Fibroblast of pulmonary artery (primary cell): ENCODE results near the gene TMEM260.
"Not testable (repeated sequence)": the region's sequence is repeated elsewhere in the genome, so short reads cannot be mapped to it uniquely, and the experiment has no call there.

Source experiments
- DNase-seq: peaks from one replicate; pipeline ENCODE4 v3.0.0-alpha.2; 2010; ENCODE audit warnings: low read depth
- H3K4me3 ChIP-seq: replicated peaks from 2 replicates; pipeline ENCODE4 v1.5.1; 2011; ENCODE audit warnings: low read depth, mild to moderate bottlenecking, control low read depth, low read length, moderate library complexity
- TF ChIP-seq, protein P1 (sequence below): IDR thresholded peaks from 2 replicates; pipeline ENCODE4 v1.5.1; 2011; ENCODE audit warnings: mild to moderate bottlenecking, control low read depth, low read length, inconsistent platforms; ENCODE audit errors: missing control alignments

TMEM260 gene

DNA sequence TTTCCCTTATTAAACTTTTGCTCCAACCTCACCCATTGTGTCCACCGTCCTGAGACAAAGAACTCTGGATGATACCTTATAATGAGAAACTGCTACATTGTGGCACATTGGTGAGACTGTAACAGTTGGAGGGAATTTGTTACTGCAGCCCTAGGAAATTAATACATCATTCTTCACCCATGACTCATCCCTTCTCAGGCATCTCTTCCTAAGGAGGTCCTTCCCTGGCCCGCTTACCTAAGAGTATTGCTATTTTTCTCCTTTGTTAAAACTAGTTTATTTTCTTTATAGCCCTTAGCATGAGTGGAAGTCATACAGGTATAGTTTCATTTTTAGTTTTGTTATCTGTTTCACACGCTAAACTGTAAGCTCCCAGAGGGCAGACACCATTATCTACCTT, 87.1 kb downstream of the TMEM260 start:
- TF ChIP-seq, protein P1, sequence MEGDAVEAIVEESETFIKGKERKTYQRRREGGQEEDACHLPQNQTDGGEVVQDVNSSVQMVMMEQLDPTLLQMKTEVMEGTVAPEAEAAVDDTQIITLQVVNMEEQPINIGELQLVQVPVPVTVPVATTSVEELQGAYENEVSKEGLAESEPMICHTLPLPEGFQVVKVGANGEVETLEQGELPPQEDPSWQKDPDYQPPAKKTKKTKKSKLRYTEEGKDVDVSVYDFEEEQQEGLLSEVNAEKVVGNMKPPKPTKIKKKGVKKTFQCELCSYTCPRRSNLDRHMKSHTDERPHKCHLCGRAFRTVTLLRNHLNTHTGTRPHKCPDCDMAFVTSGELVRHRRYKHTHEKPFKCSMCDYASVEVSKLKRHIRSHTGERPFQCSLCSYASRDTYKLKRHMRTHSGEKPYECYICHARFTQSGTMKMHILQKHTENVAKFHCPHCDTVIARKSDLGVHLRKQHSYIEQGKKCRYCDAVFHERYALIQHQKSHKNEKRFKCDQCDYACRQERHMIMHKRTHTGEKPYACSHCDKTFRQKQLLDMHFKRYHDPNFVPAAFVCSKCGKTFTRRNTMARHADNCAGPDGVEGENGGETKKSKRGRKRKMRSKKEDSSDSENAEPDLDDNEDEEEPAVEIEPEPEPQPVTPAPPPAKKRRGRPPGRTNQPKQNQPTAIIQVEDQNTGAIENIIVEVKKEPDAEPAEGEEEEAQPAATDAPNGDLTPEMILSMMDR = no peak
- no peak overlapping the region for H3K4me3 ChIP-seq
- peak; percentile 53 for DNase-seq

DNA sequence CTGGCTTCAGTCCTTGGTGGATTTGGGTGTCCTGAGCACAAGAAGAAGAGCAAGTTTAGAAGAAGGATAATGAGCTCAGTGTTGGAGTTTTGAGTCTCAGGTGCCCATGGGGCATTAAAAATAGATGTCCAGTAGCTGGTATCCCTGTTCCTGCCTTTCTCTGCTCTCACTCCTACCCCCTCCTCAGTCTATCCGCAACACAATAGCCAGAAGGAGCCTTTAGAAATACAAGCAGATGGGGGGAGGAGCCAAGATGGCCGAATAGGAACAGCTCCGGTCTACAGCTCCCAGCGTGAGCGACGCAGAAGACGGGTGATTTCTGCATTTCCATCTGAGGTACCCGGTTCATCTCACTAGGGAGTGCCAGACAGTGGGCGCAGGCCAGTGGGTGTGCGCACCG, 87.7 kb downstream of the TMEM260 start:
- H3K4me3 ChIP-seq = not testable (repeated sequence)

DNA sequence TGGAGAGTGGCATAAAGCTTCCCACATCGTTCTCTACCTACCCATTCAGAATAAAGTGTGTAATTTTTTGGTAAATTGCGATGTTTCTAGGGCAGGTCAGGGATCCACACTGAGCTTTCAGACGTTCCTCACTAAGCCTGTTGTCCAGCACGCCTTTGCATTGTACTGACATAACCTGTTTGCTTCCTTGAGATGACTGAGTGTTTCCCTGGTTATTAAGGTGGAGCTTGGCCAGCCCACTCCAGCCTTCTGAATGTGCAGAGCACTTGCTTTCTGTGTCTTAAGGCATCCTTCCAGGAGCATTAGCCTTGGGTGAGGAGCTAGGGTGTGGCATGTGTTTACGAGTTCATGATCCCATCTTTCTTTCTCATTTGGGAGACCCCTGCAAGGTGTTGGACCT, 96.4 kb downstream of the TMEM260 start:
- DNase-seq = no peak
- TF ChIP-seq, protein P1 = no peak
- no peak overlapping the region for H3K4me3 ChIP-seq

More for the DNA sequence above, 87.7 kb downstream of the TMEM260 start:
- DNase-seq = not testable (repeated sequence)

DNA sequence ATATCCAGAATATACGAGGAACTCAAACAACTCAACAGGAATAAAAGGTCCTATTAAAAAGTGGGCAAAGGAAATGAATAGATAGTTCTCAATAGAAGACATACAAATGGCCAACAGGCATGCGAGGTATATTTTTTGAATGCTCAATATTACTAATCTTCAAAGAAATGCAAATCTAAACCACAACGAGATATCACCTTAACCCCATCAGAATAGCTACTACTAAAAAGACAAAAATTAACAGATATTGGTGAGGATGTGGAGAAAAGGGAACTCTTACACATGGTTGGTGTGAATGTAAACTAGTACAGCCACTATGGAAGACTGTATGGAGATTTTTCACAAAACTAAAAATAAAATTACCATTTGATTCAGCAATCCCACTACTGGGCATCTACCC, 99.2 kb downstream of the TMEM260 start:
- H3K4me3 ChIP-seq = no peak overlapping the region
- TF ChIP-seq, protein P1 = no peak
- DNase-seq = no peak

DNA sequence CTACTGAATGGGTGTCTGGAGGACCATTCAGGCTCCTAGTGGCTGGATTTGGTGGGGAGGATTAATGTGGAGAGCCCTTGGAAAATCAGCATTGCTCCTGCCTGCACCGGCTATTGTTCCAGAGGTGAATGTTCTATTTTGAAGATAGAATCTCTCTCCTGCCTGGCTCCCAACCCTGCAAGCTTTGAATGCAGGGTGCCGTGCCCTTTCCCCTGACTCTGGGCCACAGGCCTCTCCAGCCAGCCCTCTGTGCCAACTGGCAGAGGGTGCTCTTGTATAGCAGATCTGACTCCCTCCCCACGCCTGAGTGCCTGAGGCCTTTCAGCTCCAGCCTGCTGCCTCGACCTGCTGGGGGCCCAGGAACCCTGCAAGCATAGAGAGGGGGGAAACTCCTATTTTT, 106.8 kb downstream of the TMEM260 start:
- no peak overlapping the region for H3K4me3 ChIP-seq
- no peak for DNase-seq
- TF ChIP-seq, protein P1 = no peak

DNA sequence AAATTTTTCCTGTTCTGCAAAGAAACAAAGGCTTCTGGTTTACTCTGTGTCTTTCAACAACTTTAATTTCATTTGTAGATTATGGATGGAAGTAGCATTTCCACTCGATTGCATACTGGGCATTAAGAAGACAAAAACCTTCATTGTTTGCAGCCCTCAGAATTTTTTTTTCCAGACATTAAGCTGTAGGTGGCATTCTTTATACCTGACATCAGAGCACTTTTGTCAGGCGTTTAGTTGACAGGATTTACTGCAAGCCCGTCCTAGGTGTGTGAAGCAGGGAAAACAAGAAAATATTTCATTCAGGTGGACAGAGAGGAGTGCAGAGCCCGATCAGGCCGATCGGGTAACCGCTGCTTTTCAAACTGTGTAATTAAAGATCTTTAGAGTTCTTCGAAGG, 107.5 kb downstream of the TMEM260 start:
- no peak overlapping the region for H3K4me3 ChIP-seq
- DNase-seq = no peak
- TF ChIP-seq, protein P1 = no peak

DNA sequence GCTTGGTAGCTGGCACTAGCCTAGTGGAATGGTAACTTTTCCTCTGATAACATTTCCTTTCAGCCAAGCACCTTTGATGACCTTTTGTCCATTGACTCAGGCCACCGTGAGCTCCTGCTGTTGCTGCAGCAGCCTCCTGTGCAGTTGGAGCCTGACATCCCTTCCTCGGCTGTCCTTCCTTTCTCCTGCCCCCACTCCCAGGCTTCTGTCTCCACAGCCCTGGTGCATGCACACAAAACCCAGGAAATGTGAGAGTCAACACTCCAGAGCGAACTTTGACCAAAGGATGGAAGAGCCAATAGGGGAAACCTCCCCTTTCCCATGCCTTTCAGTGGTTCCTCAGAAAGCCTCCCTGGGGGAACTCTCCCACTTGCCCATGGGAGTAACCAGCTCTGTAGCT, 115.0 kb downstream of the TMEM260 start:
- TF ChIP-seq, protein P1 = no peak
- DNase-seq = no peak
- no peak overlapping the region for H3K4me3 ChIP-seq

DNA sequence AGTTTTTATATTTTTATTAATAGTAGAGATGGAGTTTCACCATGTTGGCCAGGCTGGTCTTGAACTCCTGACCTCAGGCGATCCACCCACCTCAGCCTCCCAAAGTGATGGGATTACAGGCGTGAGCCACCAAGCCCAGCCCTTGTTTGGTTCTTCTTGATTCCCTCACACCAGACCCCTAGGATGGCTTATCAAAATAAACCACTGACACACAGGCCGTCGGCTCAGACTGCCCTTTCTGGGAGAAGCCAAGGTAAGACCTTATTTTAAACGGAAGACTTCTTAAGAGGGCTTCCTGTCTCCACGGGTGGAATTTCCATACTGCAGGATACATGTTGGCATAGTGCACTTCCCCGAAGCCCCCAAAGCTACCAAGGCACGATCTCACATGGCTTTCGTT, 115.6 kb downstream of the TMEM260 start:
- H3K4me3 ChIP-seq, DNase-seq: not testable (repeated sequence)
